Activated CD8-positive, alpha-beta memory T cell treated with anti-CD3 and anti-CD28 coated beads, Interleukin-2, amount 50 U/mL, for 24 hours (primary cell): ENCODE data around the gene ADARB1.
"Not testable (repeated sequence)": the region's sequence is repeated elsewhere in the genome, so short reads cannot be mapped to it uniquely, and the experiment has no call there.

Experiments used
- DNase-seq: peaks from one replicate; pipeline ENCODE4 v3.0.0-alpha.2; 2020; ENCODE audit errors: extremely low read depth

The ADARB1 gene

GRCh38 chr21:45074048-45074817 is at the start of gene ADARB1:
TSS of gene ADARB1 (plus strand) at chr21:45074580. CDS start at chr21:45171657, 97,077 bp downstream.
- DNase-seq, result no peak

- DNase-seq, result no peak
Measured at GRCh38 chr21:45026066-45026745, 48.2 kb upstream of the ADARB1 start.

- DNase-seq, result no peak
Measured at GRCh38 chr21:45026826-45027225, 47.6 kb upstream of the ADARB1 start.

- no peak for DNase-seq
Measured at GRCh38 chr21:45027241-45028196, 46.9 kb upstream of the ADARB1 start.

GRCh38 chr21:45028645-45029044 is 45.7 kb upstream of the ADARB1 start:
- DNase-seq, result not testable (repeated sequence)

- no peak for DNase-seq
Measured at GRCh38 chr21:45029298-45029947, 45.0 kb upstream of the ADARB1 start.

- DNase-seq, result no peak
Measured at GRCh38 chr21:45029948-45030681, 44.3 kb upstream of the ADARB1 start.

- no peak for DNase-seq
Measured at GRCh38 chr21:45030682-45031570, 43.5 kb upstream of the ADARB1 start.

GRCh38 chr21:45031571-45032191 is 42.7 kb upstream of the ADARB1 start:
- no peak for DNase-seq

- no peak for DNase-seq
Measured at GRCh38 chr21:45032332-45032731, 42.0 kb upstream of the ADARB1 start.

- no peak for DNase-seq
Measured at GRCh38 chr21:45032977-45033710, 41.2 kb upstream of the ADARB1 start.

GRCh38 chr21:45033791-45034555 is 40.4 kb upstream of the ADARB1 start:
- DNase-seq, result no peak

GRCh38 chr21:45034556-45035476 is 39.6 kb upstream of the ADARB1 start:
- DNase-seq, result no peak

GRCh38 chr21:45035477-45035848 is 38.9 kb upstream of the ADARB1 start:
- DNase-seq, result no peak

- DNase-seq, result no peak
Measured at GRCh38 chr21:45036630-45037029, 37.8 kb upstream of the ADARB1 start.

- no peak for DNase-seq
Measured at GRCh38 chr21:45037986-45038385, 36.4 kb upstream of the ADARB1 start.
